Esophagus muscularis mucosa (tissue), 3 donors: Measurements from ENCODE around the gene OR13A1.
"Not testable (repeated sequence)": the region's sequence is repeated elsewhere in the genome, so short reads cannot be mapped to it uniquely, and the experiment has no call there.

ENCODE experiments used
- EP300 ChIP-seq: sonication (generic); formaldehyde crosslinking; IDR thresholded peaks from one replicate; pipeline ENCODE4 v1.6.1; 2017; ENCODE audit warnings: antibody characterized with exemption
- TF ChIP-seq, protein P1 (sequence below), 3 experiments: fragments of 200-600 bp in 2 of 3; fragments of 450-650 bp in 1 of 3; sonication (generic) in 2 of 3; IDR thresholded peaks; one replicate each; pipeline ENCODE4 v1.5.1; 2017 to 2019; ENCODE audit warnings: antibody characterized with exemption in 3 of 3, mild to moderate bottlenecking in 2 of 3, moderate library complexity in 1 of 3

DNA sequence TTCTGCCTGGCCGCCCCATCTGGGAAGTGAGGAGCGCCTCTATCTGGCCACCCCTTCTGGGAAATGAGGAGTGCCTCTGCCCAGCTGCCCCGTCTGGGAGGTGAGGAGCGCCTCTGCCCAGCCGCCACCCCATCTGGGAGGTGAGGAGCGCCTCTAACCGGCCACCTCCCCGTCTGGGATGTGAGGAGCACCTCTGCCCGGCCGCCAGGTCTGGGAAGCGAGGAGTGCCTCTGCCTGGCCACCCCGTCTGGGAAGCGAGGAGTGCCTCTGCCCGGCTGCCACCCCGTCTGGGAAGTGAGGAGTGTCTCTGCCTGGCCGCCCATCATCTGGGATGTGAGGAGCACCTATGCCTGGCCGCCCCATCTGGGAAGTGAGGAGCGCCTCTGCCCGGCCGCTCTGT lies 32.1 kb upstream of the OR13A1 start:
- TF ChIP-seq, protein P1, sequence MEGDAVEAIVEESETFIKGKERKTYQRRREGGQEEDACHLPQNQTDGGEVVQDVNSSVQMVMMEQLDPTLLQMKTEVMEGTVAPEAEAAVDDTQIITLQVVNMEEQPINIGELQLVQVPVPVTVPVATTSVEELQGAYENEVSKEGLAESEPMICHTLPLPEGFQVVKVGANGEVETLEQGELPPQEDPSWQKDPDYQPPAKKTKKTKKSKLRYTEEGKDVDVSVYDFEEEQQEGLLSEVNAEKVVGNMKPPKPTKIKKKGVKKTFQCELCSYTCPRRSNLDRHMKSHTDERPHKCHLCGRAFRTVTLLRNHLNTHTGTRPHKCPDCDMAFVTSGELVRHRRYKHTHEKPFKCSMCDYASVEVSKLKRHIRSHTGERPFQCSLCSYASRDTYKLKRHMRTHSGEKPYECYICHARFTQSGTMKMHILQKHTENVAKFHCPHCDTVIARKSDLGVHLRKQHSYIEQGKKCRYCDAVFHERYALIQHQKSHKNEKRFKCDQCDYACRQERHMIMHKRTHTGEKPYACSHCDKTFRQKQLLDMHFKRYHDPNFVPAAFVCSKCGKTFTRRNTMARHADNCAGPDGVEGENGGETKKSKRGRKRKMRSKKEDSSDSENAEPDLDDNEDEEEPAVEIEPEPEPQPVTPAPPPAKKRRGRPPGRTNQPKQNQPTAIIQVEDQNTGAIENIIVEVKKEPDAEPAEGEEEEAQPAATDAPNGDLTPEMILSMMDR (IDR thresholded peaks at IDR 0.05) = not testable (repeated sequence)
- TF ChIP-seq EP300 = not testable (repeated sequence)
